ENCODE results near the gene ATG7. TPM values are rescaled to one million over a fixed set of nuclear protein-coding genes. Genes with fewer than 3 reads are reported as not detected.

Gene ATG7
- total and polyA plus RNA-seq, 10 of the 15 experiments (the other 5 are each of a cell fraction or from before 2014, with no cell fraction given), result 13.5 to 49.5 (median 26.4) TPM

- Histone ChIP-seq H2AFZ (ENCODE audit: control insufficient read depth, low read depth, low read length) (no peak overlapping the region), H3K4me2 (ENCODE audit: control insufficient read depth, insufficient read depth) (no peak overlapping the region), H3K79me2 (ENCODE audit: control insufficient read depth, insufficient read depth, low read length) (no peaks in the 10 kb centered on the region), H3K36me3 (ENCODE audit: control insufficient read depth in 2 of 2, insufficient read depth in 2 of 2, low read length in 1 of 2) (no peaks in the 10 kb centered on the region; a peak in 1 of 4 replicates), H3K9ac (ENCODE audit: control insufficient read depth, insufficient read depth, low read length) (no peak overlapping the region), H3K4me3 (no peak overlapping the region), H3K27me3 (replicated peaks in 1 of 2; ENCODE audit: control insufficient read depth in 2 of 2, insufficient read depth in 2 of 2, low read length in 1 of 2) (no peaks in the 10 kb centered on the region), H3K27ac (ENCODE audit: control insufficient read depth, insufficient read depth) (no peak overlapping the region), H3K9me3 (replicated peaks; ENCODE audit: control insufficient read depth, insufficient read depth, low read length) (no peaks in the 10 kb centered on the region), H4K20me1 (ENCODE audit: control insufficient read depth, insufficient read depth) (no peaks in the 10 kb centered on the region), H3K4me1 (ENCODE audit: control insufficient read depth, insufficient read depth, low read length) (no peaks in the 10 kb centered on the region)
- FAIRE-seq (no peak), DNase-seq (ENCODE audit: low read depth, low spot score) (no peak), ATAC-seq (no peak)
- 90% methylated on average over 4 of the region's 4 CpGs for WGBS (ENCODE audit: insufficient coverage, insufficient replicate concordance, low lambda C conversion rate, missing lambda C conversion rate)
- in situ Hi-C loops (cut with MboI), result no loop called here
- BruUV-seq (replicated peaks), result no TSS peak
- ChIA-PET SMC1A (ENCODE audit: uncharacterized antibody, unreplicated experiment) (no interaction called here), RAD21 (ENCODE audit: unreplicated experiment) (no interaction called here), POLR2A (no interaction called here), CTCF (no interaction called here)
- intact Hi-C loops (cut with micrococcal nuclease; ENCODE audit: unreplicated experiment), result no loop called here
- TF ChIP-seq NR2C2 (IDR thresholded peaks at IDR 0.05; ENCODE audit: borderline replicate concordance, control insufficient read depth, insufficient read length, low read depth) (no peak), ZBTB33 (IDR thresholded peaks at IDR 0.05) (no peak), SREBF2 (IDR thresholded peaks at IDR 0.05; ENCODE audit: low read length) (no peak), MLLT1 (IDR thresholded peaks at IDR 0.05) (no peak), RAD51 (IDR thresholded peaks at IDR 0.05) (no peak), NKRF (conservative IDR thresholded peaks at IDR 0.05) (no peak), EGR1 (IDR thresholded peaks at IDR 0.05; ENCODE audit: borderline replicate concordance in 1 of 2, low read depth in 2 of 2, low read length in 2 of 2) (no peak), ZNF687 (IDR thresholded peaks at IDR 0.05) (no peak), POU2F2 (IDR thresholded peaks at IDR 0.05; ENCODE audit: borderline replicate concordance, low read depth, low read length) (no peak), MTA3 (IDR thresholded peaks at IDR 0.05; ENCODE audit: borderline replicate concordance, low read length) (no peak), IKZF2 (IDR thresholded peaks at IDR 0.05) (no peak), E2F8 (IDR thresholded peaks at IDR 0.05; ENCODE audit: low read depth, partially characterized antibody) (no peak)
Measured at GRCh38 chr3:11467875-11468274, 195.7 kb downstream of the ATG7 start.
